ENCODE measurements around the gene NHERF2.
"Not testable (repeated sequence)": the region's sequence is repeated elsewhere in the genome, so short reads cannot be mapped to it uniquely, and the experiment has no call there.

GRCh38 chr16:2033909-2034695, 7.4 kb downstream of the NHERF2 start:
- not testable (repeated sequence) for TF ChIP-seq CTCF (IDR thresholded peaks at IDR 0.05; ENCODE audit: low read length); EZH2 (optimal IDR thresholded peaks at IDR 0.05; ENCODE audit: low read depth, low read length); EZH2phosphoT487 (IDR thresholded peaks at IDR 0.05; ENCODE audit: low read length)
